Activated naive CD4-positive, alpha-beta T cell treated with anti-CD3 and anti-CD28 coated beads, Interleukin-2, amount 10 ng/mL, durations not matched to agents 7 days and 5 days (primary cell): ENCODE data around the gene SESN1.

Experiments
- CTCF ChIA-PET: fragments of 350-600 bp; sonication (Branson Sonifier 250); formaldehyde crosslinking; loops from one replicate; lab custom pipeline; 2021; ENCODE audit warnings: antibody characterized with exemption; lab: Charles Lee
- DNase-seq: peaks from one replicate; pipeline ENCODE4 v3.0.0-alpha.2; 2020
- H3K27ac Mint-ChIP-seq: one replicate; pipeline ENCODE4 v1.8.0; 2021; ENCODE audit warnings: mild to moderate bottlenecking, moderate library complexity, mixed read lengths
- H3K27me3 Mint-ChIP-seq: one replicate; pipeline ENCODE4 v1.8.0; 2021; ENCODE audit warnings: mild to moderate bottlenecking, mixed read lengths
- H3K36me3 Mint-ChIP-seq: one replicate; pipeline ENCODE4 v1.8.0; 2021; ENCODE audit warnings: mixed read lengths
- H3K4me1 Mint-ChIP-seq: one replicate; pipeline ENCODE4 v1.8.0; 2021; ENCODE audit warnings: mixed read lengths
- H3K4me3 Mint-ChIP-seq: one replicate; pipeline ENCODE4 v1.8.0; 2021; ENCODE audit warnings: mild to moderate bottlenecking, moderate library complexity, mixed read lengths
- H3K9me3 Mint-ChIP-seq: one replicate; pipeline ENCODE4 v1.8.0; 2021; ENCODE audit warnings: mixed read lengths

The SESN1 gene

DNA sequence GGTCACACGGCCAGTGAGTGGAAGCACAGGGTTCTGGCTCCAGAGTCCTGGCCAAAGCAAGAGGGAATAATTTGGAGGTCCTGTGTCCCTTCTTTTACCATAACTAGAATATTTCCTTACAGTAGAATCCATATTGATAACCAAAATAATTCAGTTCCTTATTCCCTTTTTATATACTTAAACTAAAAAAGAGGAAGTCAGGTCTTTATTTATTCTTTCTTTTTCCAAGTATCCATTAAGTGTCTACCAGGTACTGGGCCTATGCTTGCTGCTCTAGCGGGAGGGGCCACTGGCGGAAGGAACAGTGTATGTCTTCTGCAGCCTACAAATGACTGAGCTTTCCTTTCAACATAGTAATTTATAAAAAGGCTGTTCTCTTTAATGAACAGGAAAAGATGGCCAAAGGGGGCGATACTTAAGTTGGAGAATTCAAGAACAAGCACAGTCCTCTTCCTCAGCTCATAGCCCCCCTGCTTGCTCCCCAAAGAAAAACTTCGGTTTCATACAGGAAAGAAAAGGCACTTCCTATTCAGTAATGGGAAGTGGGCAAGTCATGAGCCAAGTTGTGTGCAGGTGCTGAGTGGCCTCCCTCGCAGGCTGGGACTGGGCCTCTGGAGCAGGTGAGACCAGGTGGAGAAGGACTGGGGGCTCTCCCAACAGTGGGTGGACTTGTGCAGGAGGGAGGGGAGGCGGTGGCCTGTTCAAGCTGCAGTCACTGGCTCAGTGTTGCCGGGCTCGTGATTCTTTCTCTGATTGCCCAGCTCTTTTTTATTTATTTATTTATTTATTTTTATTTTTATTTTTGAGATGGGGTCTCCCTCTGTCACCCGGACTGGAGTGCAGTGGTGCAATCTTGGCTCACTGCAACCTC is 135.5 kb downstream of the SESN1 start:
- Mint-ChIP-seq H3K27ac (no peak overlapping the region), H3K27me3 (peaks cover 4% of the 10 kb centered on the region), H3K9me3 (no peaks in the 10 kb centered on the region), H3K36me3 (no peaks in the 10 kb centered on the region), H3K4me3 (no peak overlapping the region), H3K4me1 (peaks cover 33% of the 10 kb centered on the region)
- CTCF ChIA-PET = no interaction called here
- no peak for DNase-seq

DNA sequence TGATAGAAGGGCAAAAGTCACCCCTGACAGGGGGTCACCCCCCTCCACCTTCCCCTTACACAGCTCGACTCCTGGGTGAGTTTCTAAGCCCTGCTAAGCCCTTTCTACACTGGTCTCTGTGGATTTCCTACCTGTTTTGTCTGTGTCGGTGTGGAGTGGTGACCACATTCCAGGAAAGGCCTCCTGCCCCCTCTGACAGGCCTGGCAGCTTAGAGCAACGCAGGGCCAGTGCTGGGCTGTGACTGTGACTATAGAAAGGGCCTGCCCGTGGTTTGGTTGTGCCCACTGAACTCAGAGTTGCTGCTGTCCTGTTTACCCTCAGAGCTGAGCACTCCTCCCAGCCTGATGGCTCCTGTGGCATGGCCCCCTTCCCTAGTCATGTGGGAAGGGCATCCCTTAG is 137.4 kb downstream of the SESN1 start:
- no peak for DNase-seq
- H3K4me3 Mint-ChIP-seq = no peak overlapping the region
- H3K4me1 Mint-ChIP-seq = peaks cover 33% of the 10 kb centered on the region
- CTCF ChIA-PET = no interaction called here
- H3K9me3 Mint-ChIP-seq = no peaks in the 10 kb centered on the region
- H3K27me3 Mint-ChIP-seq = peaks cover 4% of the 10 kb centered on the region
- H3K27ac Mint-ChIP-seq = no peak overlapping the region
- no peaks in the 10 kb centered on the region for H3K36me3 Mint-ChIP-seq

DNA sequence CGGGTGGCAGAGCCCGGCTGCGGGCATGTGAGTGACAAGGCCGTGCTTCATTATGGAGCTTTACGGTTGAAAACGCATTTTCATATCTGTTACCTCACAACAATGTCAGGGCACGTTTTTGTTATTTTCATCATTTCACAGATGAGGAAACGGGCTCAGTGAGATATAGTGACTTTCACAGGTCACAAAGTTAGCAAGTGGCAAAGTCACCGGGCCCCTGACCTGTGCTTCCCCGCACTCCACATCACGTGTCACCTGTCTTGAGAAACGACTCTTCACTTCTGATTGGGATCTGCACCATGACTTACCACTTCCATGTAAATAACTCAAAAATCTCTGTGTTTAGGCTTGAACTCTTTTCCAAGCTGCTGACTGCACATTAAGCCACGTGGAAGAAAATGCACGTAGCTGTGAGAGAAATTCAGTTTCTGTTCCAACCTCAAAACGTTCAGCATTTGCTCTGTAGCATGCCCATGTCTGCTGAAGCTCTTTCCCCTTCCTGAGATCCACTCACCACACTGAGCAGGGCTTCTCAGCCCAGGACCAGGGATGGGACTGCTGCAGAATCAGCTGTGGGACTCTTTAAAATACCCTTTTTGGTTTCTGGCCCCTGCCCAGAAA is 139.2 kb downstream of the SESN1 start:
- H3K27me3 Mint-ChIP-seq = peaks cover 4% of the 10 kb centered on the region
- peak overlapping the region; percentile 53 for H3K27ac Mint-ChIP-seq
- no peak for DNase-seq
- peaks cover 33% of the 10 kb centered on the region for H3K4me1 Mint-ChIP-seq
- no peaks in the 10 kb centered on the region for H3K9me3 Mint-ChIP-seq
- no peaks in the 10 kb centered on the region for H3K36me3 Mint-ChIP-seq
- CTCF ChIA-PET = interaction anchor here (1.0 to 1.5 kb wide), 4 partner anchors 9 to 431 kb away, joined by 3 to 4 read pairs (median 4); no protein-coding TSS in a partner anchor
- H3K4me3 Mint-ChIP-seq = no peak overlapping the region

DNA sequence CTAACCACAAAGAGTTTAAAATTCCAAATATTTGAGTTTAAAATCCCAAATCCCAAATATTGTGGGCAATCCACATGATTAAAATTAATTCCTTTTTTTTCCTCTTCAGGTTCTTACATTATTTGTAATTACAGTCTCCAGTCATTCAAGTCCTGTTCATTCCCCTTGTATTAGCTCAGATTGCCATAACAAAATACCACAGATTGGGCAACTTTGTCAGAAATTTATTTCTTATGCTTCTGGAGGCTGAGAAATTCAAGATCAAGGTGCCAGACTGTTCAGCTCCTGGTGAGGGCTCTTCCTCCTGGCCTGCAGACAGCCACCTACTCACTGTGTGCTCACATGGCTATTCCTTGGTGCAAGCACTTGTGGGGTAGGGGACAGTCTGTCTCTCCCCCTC is 141.0 kb downstream of the SESN1 start:
- Mint-ChIP-seq H3K4me1 (peaks cover 21% of the 10 kb centered on the region), H3K4me3 (no peak overlapping the region), H3K27me3 (no peaks in the 10 kb centered on the region), H3K9me3 (no peaks in the 10 kb centered on the region), H3K27ac (no peak overlapping the region), H3K36me3 (no peaks in the 10 kb centered on the region)
- CTCF ChIA-PET = no interaction called here
- DNase-seq = no peak

DNA sequence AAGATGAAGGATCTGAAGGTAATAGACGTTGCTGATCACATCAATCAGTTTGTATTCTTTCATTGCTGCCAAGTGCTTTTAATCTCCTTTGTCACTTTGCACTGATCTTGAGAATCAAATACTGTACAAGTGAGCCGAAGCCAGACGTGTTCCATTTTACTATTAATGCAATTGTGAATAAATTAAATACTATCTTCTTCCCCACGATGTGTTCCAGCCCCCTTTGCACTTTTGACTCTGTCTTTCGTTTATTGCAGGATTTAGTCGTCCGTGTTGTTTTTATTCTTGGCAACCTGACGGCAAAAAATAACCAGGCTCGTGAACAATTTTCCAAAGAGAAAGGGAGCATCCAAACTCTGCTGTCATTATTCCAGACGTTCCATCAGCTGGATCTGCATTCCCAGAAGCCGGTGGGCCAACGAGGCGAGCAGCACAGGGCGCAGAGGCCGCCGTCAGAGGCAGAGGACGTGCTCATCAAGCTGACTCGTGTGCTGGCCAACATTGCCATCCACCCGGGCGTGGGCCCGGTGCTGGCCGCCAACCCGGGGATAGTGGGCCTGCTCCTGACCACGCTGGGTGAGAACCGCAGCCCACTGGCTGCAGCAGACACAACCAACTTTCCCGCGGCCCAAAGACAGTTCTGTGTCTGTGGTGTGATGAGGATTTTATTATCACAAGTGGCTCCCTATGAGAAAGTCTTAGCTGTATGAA is 141.7 kb downstream of the SESN1 start:
- H3K4me1 Mint-ChIP-seq = peaks cover 17% of the 10 kb centered on the region
- H3K9me3 Mint-ChIP-seq = no peaks in the 10 kb centered on the region
- no peak overlapping the region for H3K27ac Mint-ChIP-seq
- no peaks in the 10 kb centered on the region for H3K36me3 Mint-ChIP-seq
- H3K27me3 Mint-ChIP-seq = no peaks in the 10 kb centered on the region
- CTCF ChIA-PET = no interaction called here
- DNase-seq = no peak
- H3K4me3 Mint-ChIP-seq = no peak overlapping the region

DNA sequence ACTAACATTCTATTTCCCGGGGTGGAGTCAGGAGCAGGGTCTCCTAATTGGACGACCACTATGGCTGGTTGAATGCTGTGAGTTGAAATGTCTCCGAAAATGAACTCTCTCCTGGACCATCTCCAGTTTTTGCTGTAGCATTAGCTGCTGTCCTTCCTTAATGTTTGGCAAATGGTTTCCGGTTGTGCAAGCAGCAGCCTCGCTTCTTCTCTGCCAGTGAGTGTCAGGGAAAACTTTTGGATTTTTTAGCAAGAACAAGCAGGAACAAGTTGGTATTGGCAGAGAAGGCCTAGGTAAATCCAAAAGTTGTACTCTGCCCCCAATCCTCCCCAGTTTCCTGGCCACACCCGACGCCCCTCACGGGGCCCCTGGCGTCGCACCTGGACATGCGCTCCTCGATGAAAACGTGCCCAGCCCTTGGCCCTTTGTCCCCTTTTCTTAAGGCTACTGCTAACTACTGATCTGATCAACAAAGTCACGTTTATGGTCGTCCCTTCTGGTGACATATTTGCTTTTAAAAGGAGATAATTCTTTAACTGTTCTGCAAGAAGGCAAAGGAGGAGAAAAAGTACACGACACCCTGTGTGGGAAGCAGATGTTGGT is 143.2 kb downstream of the SESN1 start:
- Mint-ChIP-seq H3K4me3 (no peak overlapping the region), H3K27me3 (no peaks in the 10 kb centered on the region), H3K9me3 (no peaks in the 10 kb centered on the region), H3K36me3 (no peaks in the 10 kb centered on the region), H3K27ac (no peak overlapping the region), H3K4me1 (peaks cover 26% of the 10 kb centered on the region)
- CTCF ChIA-PET = no interaction called here
- DNase-seq = no peak

DNA sequence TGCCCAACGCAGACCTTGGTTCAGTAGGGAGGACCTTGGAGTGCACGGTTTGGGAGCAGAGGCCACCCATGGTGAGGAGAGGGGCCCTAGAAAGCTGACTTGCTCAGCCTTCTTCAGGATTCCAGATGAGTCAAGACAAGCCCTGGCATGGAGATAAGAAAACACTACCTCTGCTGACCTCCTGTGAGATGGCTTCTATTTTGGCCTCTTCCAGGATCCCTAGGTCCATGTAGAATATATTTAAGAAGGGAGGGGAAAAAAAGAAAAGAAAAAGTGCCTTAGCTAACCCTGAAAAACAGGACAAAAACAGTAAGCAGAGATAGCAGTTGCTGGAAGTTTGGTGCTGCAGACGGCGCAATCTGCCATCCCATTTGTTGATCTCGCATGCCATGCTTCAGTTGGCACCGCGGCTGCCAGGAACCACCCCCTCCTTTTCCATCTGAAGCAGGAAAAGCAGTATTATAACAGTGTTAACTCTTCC is 146.4 kb downstream of the SESN1 start:
- DNase-seq = no peak
- Mint-ChIP-seq H3K4me1 (peaks cover 30% of the 10 kb centered on the region), H3K9me3 (no peaks in the 10 kb centered on the region), H3K27ac (no peak overlapping the region), H3K36me3 (no peaks in the 10 kb centered on the region), H3K4me3 (no peak overlapping the region), H3K27me3 (no peaks in the 10 kb centered on the region)
- CTCF ChIA-PET = no interaction called here

DNA sequence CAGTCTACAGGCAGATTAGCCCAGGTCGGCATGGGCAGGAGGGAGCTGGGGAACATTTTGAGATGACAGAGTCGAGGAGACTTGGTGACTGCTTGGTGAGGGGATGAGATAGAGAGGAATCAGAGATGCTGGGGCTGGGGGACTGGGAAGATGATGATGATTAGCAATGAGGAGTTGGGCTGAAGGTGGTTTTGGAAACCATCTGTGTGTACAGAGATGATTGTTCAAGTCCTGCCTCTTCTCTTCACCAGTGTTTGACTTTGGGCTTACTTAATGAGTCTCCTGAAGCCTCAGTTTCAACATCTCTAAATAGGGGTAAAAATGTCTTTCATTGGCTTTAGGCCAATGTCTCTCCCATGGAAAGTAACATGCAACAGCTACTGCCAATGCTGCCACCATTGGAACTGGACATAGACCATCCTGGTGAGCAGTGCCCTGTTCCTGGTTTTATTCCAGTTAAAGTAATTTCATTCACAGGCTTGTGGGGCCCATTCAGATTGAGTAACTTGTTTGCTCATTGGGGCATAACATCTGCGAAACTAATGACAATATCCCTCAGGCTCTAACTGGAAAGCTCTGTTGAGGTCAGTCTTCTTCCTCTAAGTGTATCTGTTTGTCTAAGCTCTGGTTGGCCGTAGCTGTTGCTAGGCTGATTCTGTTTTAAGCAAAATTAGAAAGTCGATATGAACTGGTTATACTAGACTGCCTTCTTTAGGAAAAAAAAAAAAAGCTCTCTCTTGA is 147.4 kb downstream of the SESN1 start:
- CTCF ChIA-PET = interaction anchor here (0.9 to 1.8 kb wide), 2 partner anchors 8 to 76 kb away, joined by 3 to 4 read pairs; no protein-coding TSS in a partner anchor
- Mint-ChIP-seq H3K9me3 (no peaks in the 10 kb centered on the region), H3K27ac (no peak overlapping the region), H3K4me3 (no peak overlapping the region), H3K4me1 (peaks cover 39% of the 10 kb centered on the region), H3K36me3 (no peaks in the 10 kb centered on the region), H3K27me3 (no peaks in the 10 kb centered on the region)
- no peak for DNase-seq

DNA sequence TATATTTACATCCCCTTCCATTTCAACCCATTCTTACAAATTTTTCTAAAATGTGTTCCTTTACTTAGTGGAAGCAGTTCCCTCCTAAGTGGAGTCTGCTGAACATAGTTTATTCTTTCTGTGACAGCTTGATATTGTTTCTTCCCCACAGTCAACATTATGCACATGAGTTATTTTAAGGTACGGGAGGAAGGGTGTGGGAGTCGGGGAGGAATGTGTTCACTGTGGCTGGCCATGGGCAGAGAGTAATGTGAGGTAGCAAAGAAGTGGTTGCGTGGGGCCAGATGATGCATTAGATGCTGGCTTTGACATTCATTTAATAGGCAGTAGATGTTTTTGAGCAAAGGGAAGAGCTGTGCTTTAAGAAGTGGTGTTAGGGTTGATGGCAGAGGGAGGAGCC is 148.0 kb downstream of the SESN1 start:
- CTCF ChIA-PET = interaction anchor here (0.9 to 1.8 kb wide), 2 partner anchors 9 to 76 kb away, joined by 3 to 4 read pairs; no protein-coding TSS in a partner anchor
- H3K4me1 Mint-ChIP-seq = peaks cover 45% of the 10 kb centered on the region
- H3K27me3 Mint-ChIP-seq = no peaks in the 10 kb centered on the region
- H3K27ac Mint-ChIP-seq = no peak overlapping the region
- H3K36me3 Mint-ChIP-seq = no peaks in the 10 kb centered on the region
- no peak overlapping the region for H3K4me3 Mint-ChIP-seq
- no peak for DNase-seq
- H3K9me3 Mint-ChIP-seq = no peaks in the 10 kb centered on the region

DNA sequence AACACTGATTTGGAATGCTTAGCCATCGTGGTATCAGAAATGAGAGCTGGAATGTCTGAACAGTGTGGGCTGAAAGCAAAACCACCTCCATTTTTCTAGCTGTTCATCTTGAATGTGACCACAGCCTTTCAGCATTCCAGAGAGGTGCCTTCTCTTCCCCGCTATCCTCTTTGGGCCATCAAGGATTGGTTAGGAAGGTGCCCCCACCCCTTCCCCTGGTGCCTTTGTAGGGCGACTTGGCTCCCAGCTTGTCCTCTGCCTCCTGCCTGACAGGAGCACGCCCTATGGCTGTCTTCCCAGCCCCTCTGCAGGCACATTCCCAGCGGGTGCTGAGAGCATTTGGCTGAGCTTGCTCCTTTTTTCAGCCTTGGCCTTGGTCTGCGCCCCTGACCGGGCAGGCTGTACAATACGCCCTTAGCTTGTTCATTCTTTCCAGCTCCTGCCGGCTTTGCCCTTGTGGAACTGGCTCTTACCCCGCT is 148.9 kb downstream of the SESN1 start:
- Mint-ChIP-seq H3K9me3 (no peaks in the 10 kb centered on the region), H3K36me3 (peaks cover 1% of the 10 kb centered on the region), H3K27ac (no peak overlapping the region), H3K4me3 (no peak overlapping the region), H3K4me1 (peaks cover 54% of the 10 kb centered on the region), H3K27me3 (no peaks in the 10 kb centered on the region)
- no peak for DNase-seq
- CTCF ChIA-PET = interaction anchor here (1.7 to 1.8 kb wide), 2 partner anchors 10 to 127 kb away, joined by 4 to 5 read pairs; no protein-coding TSS in a partner anchor

DNA sequence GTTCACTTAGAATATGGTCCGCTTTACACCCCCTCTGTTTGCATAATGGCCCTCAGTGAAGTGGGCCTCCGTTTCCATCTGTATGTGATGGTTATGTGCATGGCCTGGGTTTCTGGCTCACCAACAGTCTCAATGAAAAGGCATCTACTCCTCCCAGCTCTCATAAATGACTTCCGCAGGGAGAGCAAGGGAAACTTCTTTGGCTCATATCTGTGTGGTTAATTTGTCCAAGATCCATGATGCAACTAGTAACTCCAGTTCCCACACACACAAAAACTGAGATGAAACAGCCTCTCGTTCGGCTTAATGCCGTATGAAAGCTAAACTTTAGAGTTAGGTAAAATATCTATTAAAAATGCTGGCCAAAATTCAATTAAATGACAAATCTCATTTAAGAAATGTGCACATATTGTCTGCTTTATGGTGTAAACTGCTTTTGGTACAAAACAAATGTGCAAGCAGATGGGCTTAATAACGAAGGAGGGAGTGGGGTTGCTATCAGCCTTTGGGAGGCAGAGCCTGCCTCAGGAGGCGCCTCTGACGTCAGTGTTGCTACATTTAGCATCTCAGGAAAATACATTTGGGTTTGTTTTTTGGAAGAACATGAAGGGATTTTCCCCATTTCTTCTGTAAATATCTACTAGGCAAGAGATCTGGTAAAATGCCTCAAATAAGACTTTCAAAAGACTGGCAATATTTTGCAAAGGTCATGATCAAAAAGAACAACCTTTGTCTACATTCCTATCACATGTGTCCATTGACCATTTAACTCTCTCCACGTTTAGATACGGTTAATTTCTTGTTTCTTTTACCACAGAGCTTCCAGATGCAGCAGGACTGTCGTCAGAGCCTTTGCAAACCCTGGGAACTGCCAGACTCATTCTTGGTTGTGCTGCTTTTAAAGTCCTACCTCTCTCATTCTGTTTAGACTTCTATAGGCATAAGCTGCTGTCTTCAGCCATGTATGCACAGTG is 149.7 kb downstream of the SESN1 start:
- Mint-ChIP-seq H3K27me3 (no peaks in the 10 kb centered on the region), H3K4me3 (no peak overlapping the region), H3K27ac (peak overlapping the region; percentile 12), H3K9me3 (peaks cover 5% of the 10 kb centered on the region), H3K4me1 (peaks cover 55% of the 10 kb centered on the region), H3K36me3 (peaks cover 2% of the 10 kb centered on the region)
- no peak for DNase-seq
- CTCF ChIA-PET = interaction anchor here (1.2 to 1.8 kb wide), 3 partner anchors 11 to 128 kb away, joined by 3 to 5 read pairs (median 4); no protein-coding TSS in a partner anchor

DNA sequence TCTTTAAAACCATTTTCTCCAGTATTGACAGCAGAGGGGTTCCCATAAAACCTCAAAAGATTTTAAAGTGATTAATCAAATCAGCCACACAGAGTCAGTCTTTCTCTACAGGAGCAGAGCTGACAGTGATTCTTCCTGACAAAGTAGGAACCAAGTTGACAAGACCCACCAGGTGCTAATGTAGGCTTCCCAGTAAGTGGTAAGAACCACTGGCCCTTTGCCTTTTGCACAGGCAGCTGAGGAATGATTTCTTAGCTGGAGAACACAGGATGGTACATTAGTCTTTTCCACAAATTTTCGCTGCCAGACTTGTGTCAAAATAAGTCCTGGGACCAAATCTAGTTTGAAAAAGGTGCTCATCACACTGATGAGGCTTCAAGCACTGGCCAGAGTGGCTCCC is 150.6 kb downstream of the SESN1 start:
- no peak overlapping the region for H3K27ac Mint-ChIP-seq
- no peak overlapping the region for H3K4me3 Mint-ChIP-seq
- H3K36me3 Mint-ChIP-seq = peaks cover 6% of the 10 kb centered on the region
- CTCF ChIA-PET = interaction anchor here (0.7 to 1.2 kb wide), 2 partner anchors 18 to 69 kb away, joined by 3 read pairs; no protein-coding TSS in a partner anchor
- peaks cover 13% of the 10 kb centered on the region for H3K9me3 Mint-ChIP-seq
- DNase-seq = no peak
- no peaks in the 10 kb centered on the region for H3K27me3 Mint-ChIP-seq
- H3K4me1 Mint-ChIP-seq = peaks cover 61% of the 10 kb centered on the region
